ENCODE results near the gene NIPSNAP3A.
"Not testable (repeated sequence)": the region's sequence is repeated elsewhere in the genome, so short reads cannot be mapped to it uniquely, and the experiment has no call there.

NIPSNAP3A gene
- 4.9 to 12.5 reads per million in 2 experiments for total RNA-seq

- peak; percentile 73 for DNase-seq (ENCODE audit: low read depth)
Observed at GRCh38 chr9:104747565-104748358, at the start of gene NIPSNAP3A. Gene NIPSNAP3A (plus strand): TSS chr9:104747683. CDS start chr9:104747793, 110 bp downstream.

GRCh38 chr9:104700306-104700705 is 47.2 kb upstream of the NIPSNAP3A start:
- no peak for DNase-seq (ENCODE audit: low read depth)

- not testable (repeated sequence) for DNase-seq (ENCODE audit: low read depth)
Observed at GRCh38 chr9:104708737-104709136, 38.7 kb upstream of the NIPSNAP3A start.

GRCh38 chr9:104711604-104712003 is 35.9 kb upstream of the NIPSNAP3A start:
- no peak for DNase-seq (ENCODE audit: low read depth)

- no peak for DNase-seq (ENCODE audit: low read depth)
Observed at GRCh38 chr9:104725014-104725413, 22.5 kb upstream of the NIPSNAP3A start.

- DNase-seq (ENCODE audit: low read depth): no peak
Observed at GRCh38 chr9:104738452-104738851, 9.0 kb upstream of the NIPSNAP3A start.

- DNase-seq (ENCODE audit: low read depth): no peak
Observed at GRCh38 chr9:104740621-104741020, 6.9 kb upstream of the NIPSNAP3A start.

GRCh38 chr9:104743376-104743985 is 4.0 kb upstream of the NIPSNAP3A start:
- no peak for DNase-seq (ENCODE audit: low read depth)

- no peak for DNase-seq (ENCODE audit: low read depth)
Observed at GRCh38 chr9:104745852-104746251, 1.6 kb upstream of the NIPSNAP3A start.

- DNase-seq (ENCODE audit: low read depth): no peak
Observed at GRCh38 chr9:104746285-104746684, 1.2 kb upstream of the NIPSNAP3A start.

GRCh38 chr9:104746798-104747197 is 685 bp upstream of the NIPSNAP3A start:
- no peak for DNase-seq (ENCODE audit: low read depth)

- DNase-seq (ENCODE audit: low read depth): no peak
Observed at GRCh38 chr9:104747245-104747564, 278 bp upstream of the NIPSNAP3A start.

GRCh38 chr9:104748359-104749031 is 1.0 kb downstream of the NIPSNAP3A start:
- DNase-seq (ENCODE audit: low read depth): no peak

GRCh38 chr9:104750185-104750767 is 2.8 kb downstream of the NIPSNAP3A start:
- no peak for DNase-seq (ENCODE audit: low read depth)

GRCh38 chr9:104758974-104759373 is 11.5 kb downstream of the NIPSNAP3A start:
- no peak for DNase-seq (ENCODE audit: low read depth)

GRCh38 chr9:104765138-104765537 is 17.7 kb downstream of the NIPSNAP3A start:
- no peak for DNase-seq (ENCODE audit: low read depth)

GRCh38 chr9:104766025-104766424 is 18.5 kb downstream of the NIPSNAP3A start:
- no peak for DNase-seq (ENCODE audit: low read depth)

GRCh38 chr9:104767507-104767906 is 20.0 kb downstream of the NIPSNAP3A start:
- DNase-seq (ENCODE audit: low read depth): no peak

- not testable (repeated sequence) for DNase-seq (ENCODE audit: low read depth)
Observed at GRCh38 chr9:104769029-104769428, 21.5 kb downstream of the NIPSNAP3A start.

- DNase-seq (ENCODE audit: low read depth): no peak
Observed at GRCh38 chr9:104769655-104770054, 22.2 kb downstream of the NIPSNAP3A start.

GRCh38 chr9:104772714-104773510 is 25.4 kb downstream of the NIPSNAP3A start:
- DNase-seq (ENCODE audit: low read depth): no peak

- no peak for DNase-seq (ENCODE audit: low read depth)
Observed at GRCh38 chr9:104774132-104774531, 26.6 kb downstream of the NIPSNAP3A start.

Measured in T follicular helper cell (primary cell).